ENCODE results near the gene ADGRA1.

Gene ADGRA1

GRCh38 chr10:133067149-133068105 is 20.3 kb upstream of the ADGRA1 start:
- no peak overlapping the region for H3K27ac ChIP-seq (ENCODE audit: low read length)
- H3K27me3 ChIP-seq (ENCODE audit: control insufficient read depth in 1 of 2, insufficient read depth in 2 of 2, low read length in 2 of 2), result peaks cover 0 to 6% of the 10 kb centered on the region in 2 donors
- no peaks in the 10 kb centered on the region for H3K9me3 ChIP-seq (ENCODE audit: control insufficient read depth in 2 of 2, low read length in 2 of 2)
- no peaks in the 10 kb centered on the region for H3K36me3 ChIP-seq (ENCODE audit: control insufficient read depth in 2 of 2, insufficient read depth in 2 of 2, low read length in 2 of 2)
- no peak overlapping the region for H3K4me3 ChIP-seq (ENCODE audit: low read length in 2 of 2)
- H3K4me1 ChIP-seq (ENCODE audit: control insufficient read depth, insufficient read depth, low read length), result no peaks in the 10 kb centered on the region
- no peak overlapping the region for H3K9ac ChIP-seq (ENCODE audit: low read length in 2 of 2)

DNA sequence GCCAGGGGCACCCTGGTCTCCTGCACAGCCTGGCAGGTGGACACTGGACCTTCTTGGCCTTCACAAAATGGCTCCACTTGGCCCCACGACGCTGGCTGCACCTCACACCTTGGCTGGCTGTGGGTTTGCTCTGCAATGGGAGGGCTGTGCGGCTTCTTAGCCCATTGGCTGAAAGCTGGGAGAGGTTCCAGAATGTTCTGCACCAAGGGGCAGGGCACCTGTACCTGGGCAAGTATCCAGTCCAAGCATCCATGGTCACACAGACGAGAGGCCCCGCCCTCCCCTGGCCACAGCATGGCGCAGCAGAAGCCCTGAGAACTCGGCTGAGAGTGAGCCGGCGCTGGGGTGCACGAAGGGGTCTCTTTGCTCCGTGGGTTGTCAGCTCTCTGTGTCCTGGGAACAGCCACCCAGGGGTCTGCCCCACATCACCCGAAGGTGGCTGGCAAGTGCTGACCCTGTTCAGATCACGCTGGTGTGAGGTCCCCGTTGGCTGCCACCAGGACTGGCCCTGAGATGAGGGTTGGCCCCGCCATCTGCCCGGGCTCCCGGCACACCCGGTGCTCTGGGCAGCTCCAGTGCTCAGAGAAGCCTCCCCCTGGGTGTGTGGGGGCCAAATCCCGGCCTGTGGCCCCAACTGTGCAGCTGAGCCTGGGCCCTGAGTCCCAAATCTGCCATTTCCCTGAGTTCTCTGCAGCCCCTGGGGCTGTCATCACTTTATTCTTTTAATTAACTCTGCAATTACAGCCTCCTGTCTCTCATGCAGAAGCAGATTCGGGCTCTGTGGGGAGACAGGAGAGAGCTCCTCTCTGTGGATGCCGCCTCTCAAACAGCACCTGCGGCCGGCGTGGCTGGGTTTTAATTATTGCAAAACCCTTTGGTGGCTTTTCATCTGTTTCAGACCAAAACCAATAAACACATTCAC is 19.4 kb upstream of the ADGRA1 start:
- peaks cover 0 to 8% of the 10 kb centered on the region in 2 donors for H3K27me3 ChIP-seq (ENCODE audit: control insufficient read depth in 1 of 2, insufficient read depth in 2 of 2, low read length in 2 of 2)
- no peak overlapping the region for H3K27ac ChIP-seq (ENCODE audit: low read length)
- no peaks in the 10 kb centered on the region for H3K36me3 ChIP-seq (ENCODE audit: control insufficient read depth in 2 of 2, insufficient read depth in 2 of 2, low read length in 2 of 2)
- H3K4me3 ChIP-seq (ENCODE audit: low read length in 2 of 2), result no peak overlapping the region
- no peaks in the 10 kb centered on the region for H3K4me1 ChIP-seq (ENCODE audit: control insufficient read depth, insufficient read depth, low read length)
- H3K9ac ChIP-seq (ENCODE audit: low read length in 2 of 2), result no peak overlapping the region
- H3K9me3 ChIP-seq (ENCODE audit: control insufficient read depth in 2 of 2, low read length in 2 of 2), result no peaks in the 10 kb centered on the region

- no peaks in the 10 kb centered on the region for H3K4me1 ChIP-seq (ENCODE audit: control insufficient read depth, insufficient read depth, low read length)
- no peaks in the 10 kb centered on the region for H3K36me3 ChIP-seq (ENCODE audit: control insufficient read depth in 2 of 2, insufficient read depth in 2 of 2, low read length in 2 of 2)
- no peak overlapping the region for H3K27ac ChIP-seq (ENCODE audit: low read length)
- H3K27me3 ChIP-seq (ENCODE audit: control insufficient read depth in 1 of 2, insufficient read depth in 2 of 2, low read length in 2 of 2), result peaks cover 0 to 8% of the 10 kb centered on the region in 2 donors
- no peak overlapping the region for H3K4me3 ChIP-seq (ENCODE audit: low read length in 2 of 2)
- no peaks in the 10 kb centered on the region for H3K9me3 ChIP-seq (ENCODE audit: control insufficient read depth in 2 of 2, low read length in 2 of 2)
- no peak overlapping the region for H3K9ac ChIP-seq (ENCODE audit: low read length in 2 of 2)
These were observed 18.6 kb upstream of the ADGRA1 start for GRCh38 chr10:133069033-133069525.

DNA sequence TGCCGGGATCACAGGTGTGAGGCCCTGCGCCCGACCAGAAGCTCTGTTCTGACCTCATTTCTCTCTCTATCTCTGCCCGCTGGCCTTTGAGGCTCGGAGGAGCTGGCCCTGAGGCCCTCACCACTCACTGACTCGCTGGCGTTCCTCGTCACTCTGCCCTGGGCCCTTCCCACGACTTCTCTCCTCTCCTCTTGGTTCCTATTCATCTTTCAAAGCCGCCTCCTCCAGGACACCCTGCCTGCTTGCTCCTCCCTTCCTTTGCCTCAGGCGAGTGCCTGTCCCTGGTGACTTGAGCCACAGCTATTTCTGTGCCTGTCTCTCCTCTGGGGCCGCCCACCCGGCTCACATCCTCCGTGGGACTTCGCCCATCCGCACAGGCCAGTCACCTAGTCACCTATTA is 17.3 kb upstream of the ADGRA1 start:
- Histone ChIP-seq H3K4me1 (ENCODE audit: control insufficient read depth, insufficient read depth, low read length) (no peaks in the 10 kb centered on the region), H3K36me3 (ENCODE audit: control insufficient read depth in 2 of 2, insufficient read depth in 2 of 2, low read length in 2 of 2) (no peaks in the 10 kb centered on the region), H3K27ac (ENCODE audit: low read length) (no peak overlapping the region), H3K4me3 (ENCODE audit: low read length in 2 of 2) (no peak overlapping the region), H3K9ac (ENCODE audit: low read length in 2 of 2) (no peak overlapping the region), H3K27me3 (ENCODE audit: control insufficient read depth in 1 of 2, insufficient read depth in 2 of 2, low read length in 2 of 2) (peaks cover 4 to 11% of the 10 kb centered on the region in 2 donors), H3K9me3 (ENCODE audit: control insufficient read depth in 2 of 2, low read length in 2 of 2) (no peaks in the 10 kb centered on the region)

DNA sequence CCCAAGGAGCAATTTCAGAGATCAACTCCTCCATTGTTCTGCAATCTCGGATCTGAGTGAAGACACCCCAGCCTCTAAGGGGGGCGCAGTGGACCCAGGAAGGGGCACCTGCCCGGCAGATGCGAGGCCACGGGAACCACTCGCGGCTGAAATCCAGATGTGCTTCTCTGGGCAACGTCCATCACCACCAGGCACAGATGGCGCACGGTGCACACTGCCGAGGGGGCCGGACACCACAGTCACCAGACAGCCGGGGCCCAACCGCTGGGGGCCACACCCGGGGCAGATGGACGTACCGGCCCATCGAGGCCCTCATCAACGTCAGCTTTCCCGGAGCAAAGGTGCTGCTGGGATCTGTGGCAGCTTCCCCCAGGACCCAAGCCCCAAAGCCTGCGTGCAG is 16.9 kb upstream of the ADGRA1 start:
- Histone ChIP-seq H3K27me3 (ENCODE audit: control insufficient read depth in 1 of 2, insufficient read depth in 2 of 2, low read length in 2 of 2) (peaks cover 4 to 16% of the 10 kb centered on the region in 2 donors), H3K9ac (ENCODE audit: low read length in 2 of 2) (no peak overlapping the region), H3K9me3 (ENCODE audit: control insufficient read depth in 2 of 2, low read length in 2 of 2) (no peaks in the 10 kb centered on the region), H3K27ac (ENCODE audit: low read length) (no peak overlapping the region), H3K36me3 (ENCODE audit: control insufficient read depth in 2 of 2, insufficient read depth in 2 of 2, low read length in 2 of 2) (no peaks in the 10 kb centered on the region), H3K4me1 (ENCODE audit: control insufficient read depth, insufficient read depth, low read length) (no peaks in the 10 kb centered on the region), H3K4me3 (ENCODE audit: low read length in 2 of 2) (no peak overlapping the region)

DNA sequence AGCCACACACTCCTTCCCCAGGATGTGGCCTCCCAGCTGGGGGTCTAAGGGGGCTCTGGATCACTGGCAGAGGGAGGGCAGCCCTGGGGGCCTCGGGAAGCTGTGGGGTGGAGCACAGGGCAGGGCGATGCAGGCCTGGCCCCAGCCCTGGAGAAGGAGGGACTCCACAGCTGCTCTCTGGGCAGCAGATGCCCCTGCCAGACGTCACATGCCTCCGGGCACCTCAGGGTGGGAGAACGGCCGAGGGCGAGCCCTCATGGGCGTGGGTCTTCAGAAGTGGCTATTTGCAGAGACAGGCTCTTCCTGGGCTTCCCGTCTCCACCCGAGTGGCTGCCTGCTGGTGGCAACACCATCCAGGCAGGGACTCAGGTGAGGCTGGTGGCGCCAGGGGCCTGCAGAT is 16.0 kb upstream of the ADGRA1 start:
- H3K36me3 ChIP-seq (ENCODE audit: control insufficient read depth in 2 of 2, insufficient read depth in 2 of 2, low read length in 2 of 2), result no peaks in the 10 kb centered on the region
- peaks cover 4 to 21% of the 10 kb centered on the region in 2 donors for H3K27me3 ChIP-seq (ENCODE audit: control insufficient read depth in 1 of 2, insufficient read depth in 2 of 2, low read length in 2 of 2)
- no peaks in the 10 kb centered on the region for H3K4me1 ChIP-seq (ENCODE audit: control insufficient read depth, insufficient read depth, low read length)
- H3K27ac ChIP-seq (ENCODE audit: low read length), result no peak overlapping the region
- H3K4me3 ChIP-seq (ENCODE audit: low read length in 2 of 2), result no peak overlapping the region
- no peaks in the 10 kb centered on the region for H3K9me3 ChIP-seq (ENCODE audit: control insufficient read depth in 2 of 2, low read length in 2 of 2)
- no peak overlapping the region for H3K9ac ChIP-seq (ENCODE audit: low read length in 2 of 2)

DNA sequence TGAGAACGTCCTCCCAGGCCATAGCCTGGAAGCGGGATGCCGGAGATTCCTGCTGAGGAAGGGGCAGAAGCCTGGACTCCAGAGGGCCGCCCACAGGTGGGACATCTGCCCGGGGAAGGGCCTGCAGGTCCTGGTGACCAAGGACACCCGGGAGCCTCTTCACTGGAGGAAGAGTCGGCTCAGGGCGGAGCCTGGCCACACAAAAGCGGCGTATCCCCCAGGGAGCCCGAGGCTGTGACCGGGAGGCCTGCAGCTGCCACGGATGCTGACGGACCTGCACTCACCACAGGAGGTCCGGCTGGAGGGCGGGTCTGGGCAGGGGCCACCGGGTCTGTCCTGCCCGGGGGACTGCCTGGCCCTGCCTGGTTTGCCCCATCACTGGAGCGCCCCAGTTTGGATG is 15.5 kb upstream of the ADGRA1 start:
- no peak overlapping the region for H3K9ac ChIP-seq (ENCODE audit: low read length in 2 of 2)
- peaks cover 4 to 21% of the 10 kb centered on the region in 2 donors for H3K27me3 ChIP-seq (ENCODE audit: control insufficient read depth in 1 of 2, insufficient read depth in 2 of 2, low read length in 2 of 2)
- no peak overlapping the region for H3K4me3 ChIP-seq (ENCODE audit: low read length in 2 of 2)
- H3K27ac ChIP-seq (ENCODE audit: low read length), result no peak overlapping the region
- no peaks in the 10 kb centered on the region for H3K36me3 ChIP-seq (ENCODE audit: control insufficient read depth in 2 of 2, insufficient read depth in 2 of 2, low read length in 2 of 2)
- H3K9me3 ChIP-seq (ENCODE audit: control insufficient read depth in 2 of 2, low read length in 2 of 2), result no peaks in the 10 kb centered on the region
- H3K4me1 ChIP-seq (ENCODE audit: control insufficient read depth, insufficient read depth, low read length), result no peaks in the 10 kb centered on the region

DNA sequence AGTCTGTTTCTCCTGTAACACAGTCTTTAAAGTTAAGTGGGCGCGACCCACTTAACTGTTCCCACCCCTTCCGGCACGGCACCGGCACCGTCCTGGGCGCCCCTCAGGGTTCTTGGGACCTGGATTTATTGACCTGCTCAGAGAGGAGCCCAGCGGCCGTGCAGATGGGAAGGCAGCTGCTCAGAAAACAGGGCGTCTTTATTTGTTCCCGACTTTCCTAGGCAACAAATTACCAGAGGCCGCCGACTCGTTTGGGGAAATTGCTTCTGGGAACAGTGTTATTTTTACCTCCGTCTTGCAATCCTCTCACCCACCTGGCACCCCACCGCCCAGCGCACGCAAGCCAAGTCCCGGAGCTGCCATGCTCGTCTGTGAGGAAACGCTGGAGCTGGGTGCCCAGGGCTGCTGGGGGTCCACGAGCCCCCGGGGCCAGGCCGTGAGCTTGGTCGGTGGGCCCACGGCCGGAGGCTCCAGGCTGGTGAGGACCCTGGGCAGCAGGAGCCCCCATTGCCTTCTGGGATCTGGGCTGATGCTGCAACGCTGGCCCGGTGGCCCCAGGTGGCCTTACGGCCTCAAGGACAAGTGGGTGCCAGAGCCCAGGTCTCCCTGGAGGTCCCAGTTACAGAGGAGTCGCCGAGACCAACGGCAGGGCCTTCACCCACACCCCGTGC is 14.9 kb upstream of the ADGRA1 start:
- no peak overlapping the region for H3K27ac ChIP-seq (ENCODE audit: low read length)
- H3K9me3 ChIP-seq (ENCODE audit: control insufficient read depth in 2 of 2, low read length in 2 of 2), result no peaks in the 10 kb centered on the region
- H3K4me3 ChIP-seq (ENCODE audit: low read length in 2 of 2), result no peak overlapping the region
- no peaks in the 10 kb centered on the region for H3K36me3 ChIP-seq (ENCODE audit: control insufficient read depth in 2 of 2, insufficient read depth in 2 of 2, low read length in 2 of 2)
- no peak overlapping the region for H3K9ac ChIP-seq (ENCODE audit: low read length in 2 of 2)
- no peaks in the 10 kb centered on the region for H3K4me1 ChIP-seq (ENCODE audit: control insufficient read depth, insufficient read depth, low read length)
- peaks cover 4 to 21% of the 10 kb centered on the region in 2 donors for H3K27me3 ChIP-seq (ENCODE audit: control insufficient read depth in 1 of 2, insufficient read depth in 2 of 2, low read length in 2 of 2)

GRCh38 chr10:133075346-133076137 is 12.2 kb upstream of the ADGRA1 start:
- Histone ChIP-seq H3K9me3 (ENCODE audit: control insufficient read depth in 2 of 2, low read length in 2 of 2) (no peaks in the 10 kb centered on the region), H3K27ac (ENCODE audit: low read length) (no peak overlapping the region), H3K4me3 (ENCODE audit: low read length in 2 of 2) (no peak overlapping the region), H3K27me3 (ENCODE audit: control insufficient read depth in 1 of 2, insufficient read depth in 2 of 2, low read length in 2 of 2) (peaks cover 4 to 18% of the 10 kb centered on the region in 2 donors), H3K36me3 (ENCODE audit: control insufficient read depth in 2 of 2, insufficient read depth in 2 of 2, low read length in 2 of 2) (no peaks in the 10 kb centered on the region), H3K9ac (ENCODE audit: low read length in 2 of 2) (no peak overlapping the region), H3K4me1 (ENCODE audit: control insufficient read depth, insufficient read depth, low read length) (no peaks in the 10 kb centered on the region)
